Activated CD8-positive, alpha-beta memory T cell treated with anti-CD3 and anti-CD28 coated beads, Interleukin-2, amount 50 U/mL, for 1 hour (primary cell): Measurements from ENCODE around the gene NOS1AP.

Source experiments
- DNase-seq: peaks from one replicate; pipeline ENCODE4 v3.0.0-alpha.2; 2020; ENCODE audit errors: extremely low read depth

The NOS1AP gene

DNA sequence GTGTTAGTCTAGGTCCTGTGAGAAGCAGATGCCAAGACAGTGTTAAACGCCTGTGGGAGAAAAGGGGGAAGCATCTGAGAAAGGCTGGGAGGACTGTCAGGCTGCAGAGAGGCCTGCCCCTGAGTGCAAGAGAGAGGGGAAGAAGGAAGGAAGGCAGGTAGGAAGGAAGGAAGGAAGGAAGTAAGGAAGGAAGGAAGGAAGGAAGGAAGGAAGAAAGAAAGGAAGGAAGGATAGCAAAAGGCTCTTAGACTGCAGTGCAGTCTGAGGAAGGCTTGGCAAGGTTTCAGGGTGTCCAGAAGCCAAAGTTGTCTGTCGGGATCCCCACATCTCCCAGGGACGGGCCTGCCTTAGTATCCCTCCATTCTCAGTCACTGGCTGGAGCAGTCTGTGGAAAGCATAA, 224.5 kb downstream of the NOS1AP start:
- no peak for DNase-seq

DNA sequence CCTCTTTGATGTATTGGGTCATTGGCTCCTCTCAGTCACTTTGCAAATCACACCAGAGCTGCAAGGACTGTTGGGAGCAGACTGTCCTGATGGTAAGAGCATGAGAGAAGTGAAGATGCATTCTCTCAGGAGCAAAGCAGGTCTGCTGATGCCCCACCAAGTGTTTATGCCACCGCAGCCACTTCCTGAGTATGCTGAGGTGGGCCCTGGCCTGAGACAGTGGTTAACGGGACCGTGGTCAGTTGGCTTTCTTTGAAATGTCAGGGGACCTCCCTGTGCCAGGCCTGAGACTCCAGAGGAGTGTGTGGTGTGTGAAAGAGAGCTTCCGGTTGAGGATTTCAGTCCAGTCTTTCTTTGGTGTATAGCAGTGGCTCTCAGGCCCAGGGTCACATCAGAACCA, 227.7 kb downstream of the NOS1AP start:
- no peak for DNase-seq

DNA sequence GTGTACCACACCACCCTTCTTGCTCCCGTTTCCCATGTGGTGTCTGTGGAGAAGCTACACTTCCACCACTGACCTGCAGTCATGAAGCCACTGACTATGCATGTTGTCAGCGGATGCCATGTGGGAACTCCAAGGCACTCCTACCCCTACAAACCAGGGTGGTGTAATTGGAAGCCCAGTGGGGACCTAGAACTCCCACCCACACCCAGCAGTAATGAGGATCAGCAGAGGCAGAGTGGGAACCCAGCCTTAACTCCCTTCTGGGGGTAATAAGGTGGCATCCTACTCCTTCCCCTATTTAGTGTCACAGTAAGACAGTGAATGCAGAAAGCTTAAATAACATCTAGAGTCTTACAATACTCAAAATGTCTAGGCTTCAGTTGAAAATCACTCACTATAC, 228.8 kb downstream of the NOS1AP start:
- DNase-seq, result no peak

DNA sequence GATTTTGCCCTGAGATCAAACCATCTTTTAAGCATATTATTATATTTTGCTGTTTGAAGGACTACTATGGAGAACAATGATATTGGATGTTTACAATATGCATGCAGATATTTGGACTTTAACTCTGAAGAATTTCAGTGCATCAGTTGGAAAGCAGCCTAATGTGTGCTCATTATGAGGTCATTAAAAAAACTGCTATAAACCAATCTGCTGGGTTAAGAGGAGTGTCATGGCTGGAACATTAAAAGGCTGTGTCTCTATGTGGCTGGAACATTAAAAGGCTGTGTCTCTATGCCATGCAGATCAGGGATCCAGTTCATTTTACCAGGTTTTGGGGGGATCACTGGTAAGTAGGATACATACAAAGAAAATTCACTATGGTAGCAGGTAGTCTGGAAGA, 229.5 kb downstream of the NOS1AP start:
- no peak for DNase-seq

DNA sequence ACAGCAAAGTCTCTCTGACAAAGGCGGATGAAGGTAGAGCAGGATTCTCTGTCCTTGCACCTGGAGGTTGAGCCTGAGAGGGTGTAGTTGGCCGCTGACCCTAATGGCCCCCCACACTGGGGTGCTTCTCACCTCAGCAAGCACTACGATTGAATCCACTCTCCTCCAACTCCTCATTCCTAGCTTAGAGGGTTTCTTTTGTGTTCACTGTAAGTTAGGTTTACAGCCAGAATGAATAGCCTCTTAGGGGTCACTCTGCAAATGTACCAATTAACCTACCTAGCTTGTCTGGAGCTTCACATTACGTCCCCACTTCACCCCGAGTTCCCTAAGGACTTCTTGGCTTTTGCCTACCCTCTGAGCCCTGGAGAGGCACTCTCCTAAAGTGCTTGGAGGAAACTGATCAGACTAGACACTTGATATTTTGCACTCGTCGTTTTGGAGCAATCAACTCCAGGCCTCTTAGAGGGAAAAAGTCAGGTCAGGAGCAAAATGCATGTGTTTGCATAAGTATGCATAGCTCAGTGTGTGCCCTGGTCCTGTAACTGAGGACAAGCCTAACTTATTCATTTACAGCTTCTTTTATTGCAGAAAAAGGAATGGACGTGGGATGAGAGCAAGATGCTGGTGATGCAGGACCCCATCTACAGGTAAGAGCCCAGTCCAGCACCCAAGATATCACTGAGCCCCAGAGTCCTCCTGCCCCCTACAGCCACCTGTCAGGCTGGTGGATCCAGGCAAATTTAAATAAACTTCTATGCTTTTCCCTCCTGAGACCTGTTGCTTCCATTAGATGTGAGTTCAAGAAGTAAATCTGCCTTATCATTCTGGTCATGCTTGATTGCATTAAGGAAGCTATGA, 230.8 kb downstream of the NOS1AP start:
- no peak for DNase-seq

DNA sequence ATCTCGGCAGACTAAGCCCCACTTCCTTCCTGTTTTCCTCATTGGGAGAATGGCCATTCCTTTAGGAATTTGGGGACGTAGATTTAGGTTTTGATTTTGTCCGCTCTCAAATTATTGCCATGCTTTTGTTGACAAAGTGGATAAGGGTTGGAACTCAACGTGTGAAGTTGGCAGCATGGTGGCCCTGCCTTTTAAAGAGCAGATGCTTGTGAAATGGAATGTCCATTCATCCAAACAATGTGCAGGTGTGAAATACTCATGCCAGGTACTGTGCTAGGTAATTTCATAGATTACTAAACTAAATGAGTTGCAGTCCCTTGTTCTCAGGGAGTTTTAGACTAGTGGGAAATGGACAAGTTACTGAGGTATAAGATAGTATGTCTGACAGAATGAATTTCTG, 232.2 kb downstream of the NOS1AP start:
- DNase-seq, result no peak

DNA sequence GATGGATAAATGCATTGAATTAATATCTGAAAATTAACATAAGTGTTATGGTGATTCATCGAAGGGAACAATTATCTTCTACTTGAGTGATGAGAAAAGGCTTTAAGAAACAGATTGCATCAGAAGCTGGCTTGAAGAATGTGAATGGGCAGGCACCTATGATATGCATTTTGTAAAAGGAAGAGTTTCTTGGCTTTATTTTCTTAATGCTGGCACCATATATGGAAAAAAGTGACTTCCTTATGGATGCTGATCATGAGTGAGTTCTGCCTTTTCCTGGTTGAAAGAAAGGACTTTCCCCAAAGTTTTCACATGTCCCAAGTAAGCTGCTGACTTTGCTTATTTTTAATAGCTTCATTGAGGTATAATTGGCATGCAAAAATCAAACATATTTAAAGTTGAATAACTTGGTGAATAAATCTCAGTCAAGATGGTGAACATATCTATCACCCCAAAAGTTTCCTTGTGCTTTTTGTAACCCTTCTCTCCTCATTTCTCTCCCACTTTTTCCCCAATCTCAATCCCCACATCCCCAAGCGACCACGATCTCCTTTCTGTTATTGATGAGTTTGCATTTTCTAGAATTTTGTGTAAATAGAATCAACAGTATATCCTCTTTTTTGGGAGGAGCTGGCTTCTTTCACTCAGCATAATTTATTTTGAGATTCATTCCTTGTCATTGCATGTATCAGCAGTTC, 233.0 kb downstream of the NOS1AP start:
- no peak for DNase-seq

DNA sequence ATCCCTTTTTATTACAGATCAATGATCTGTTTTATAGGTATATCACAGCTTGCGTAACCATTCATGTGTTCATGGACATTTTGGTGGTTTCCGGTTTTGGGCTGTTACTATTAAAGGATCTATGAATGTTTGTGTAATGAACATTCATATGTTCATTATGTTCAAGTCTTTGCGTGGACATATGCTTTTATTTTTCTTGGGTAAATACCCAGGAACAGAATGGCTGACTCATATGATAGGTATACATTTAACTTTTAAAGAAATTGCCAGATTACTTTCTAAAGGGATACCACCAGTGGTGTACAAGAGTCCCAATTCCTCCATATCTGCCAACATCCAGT, 233.5 kb downstream of the NOS1AP start:
- DNase-seq, result no peak

DNA sequence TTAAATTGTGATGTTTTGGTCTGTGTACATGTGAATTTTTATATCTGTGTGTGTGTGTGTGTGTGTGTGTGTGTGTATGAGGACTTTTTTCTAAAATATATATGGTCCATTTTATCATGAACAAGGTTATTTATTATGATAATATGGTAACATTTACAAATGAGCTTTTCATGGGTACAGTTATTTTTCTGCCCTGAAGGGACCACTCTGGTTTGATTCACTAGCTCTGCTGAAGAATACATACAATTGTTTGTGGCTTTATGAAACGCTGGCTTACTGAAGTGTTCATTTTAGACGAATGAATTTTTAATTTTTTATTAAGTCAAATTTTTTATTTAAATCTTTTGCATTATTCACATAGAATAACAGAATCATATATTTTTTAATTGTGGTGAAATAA, 235.2 kb downstream of the NOS1AP start:
- no peak for DNase-seq

DNA sequence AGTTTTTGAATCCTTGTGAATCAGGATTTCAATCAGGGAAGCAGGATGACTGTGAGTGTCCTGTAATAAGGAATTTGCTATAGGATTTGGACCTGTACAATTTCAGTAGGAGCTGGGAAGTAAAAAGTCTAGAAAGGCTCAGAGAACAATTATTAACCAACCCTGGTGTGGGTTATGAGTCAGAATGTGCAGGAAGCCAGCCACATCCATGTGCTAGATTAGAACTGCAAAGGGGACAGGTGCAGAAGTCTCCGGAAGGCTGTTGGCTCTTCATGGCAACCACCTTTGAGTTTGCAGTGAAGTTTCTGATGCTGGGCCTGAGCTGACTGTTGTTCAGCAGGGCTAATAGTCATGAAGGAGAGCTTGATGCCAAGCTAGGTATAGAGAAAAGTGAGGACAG, 236.5 kb downstream of the NOS1AP start:
- DNase-seq, result no peak

DNA sequence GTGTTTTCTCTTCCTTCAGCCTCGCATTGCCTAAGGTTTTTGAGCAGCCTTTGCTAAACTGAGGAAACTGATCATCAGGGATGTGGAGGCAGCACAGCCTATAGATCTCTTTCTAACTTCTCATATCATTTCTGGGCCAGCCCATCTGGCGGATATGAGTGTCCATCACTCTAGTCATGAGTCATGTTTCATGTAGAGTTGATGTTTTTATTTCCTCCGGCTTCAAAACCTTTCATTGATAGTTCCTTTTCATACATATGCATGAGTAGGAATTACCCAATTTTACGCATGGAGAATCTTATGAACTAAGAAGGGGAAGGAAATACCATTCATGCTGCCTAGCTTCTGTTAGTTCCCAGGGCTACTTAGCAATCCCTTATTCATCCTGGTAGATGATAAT, 240.8 kb downstream of the NOS1AP start:
- DNase-seq, result no peak

DNA sequence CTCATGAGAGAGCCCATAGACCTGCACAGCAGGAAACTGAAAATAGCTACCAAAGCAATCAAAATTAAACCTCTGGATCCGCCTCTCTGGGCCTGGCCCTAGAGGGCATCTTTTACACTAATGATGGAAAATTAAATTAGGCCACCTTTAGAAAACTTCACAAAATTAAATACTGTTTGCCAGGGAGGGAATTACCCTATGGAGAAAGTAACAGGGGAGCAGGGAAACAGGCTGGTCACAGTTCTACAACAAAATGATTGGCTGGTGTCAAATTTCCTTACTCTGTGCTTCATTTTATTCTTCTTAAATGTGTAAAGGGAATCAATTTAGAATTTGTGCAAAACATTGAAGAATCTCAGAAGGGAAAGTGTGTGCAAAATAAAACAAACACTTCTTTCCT, 244.7 kb downstream of the NOS1AP start:
- no peak for DNase-seq

DNA sequence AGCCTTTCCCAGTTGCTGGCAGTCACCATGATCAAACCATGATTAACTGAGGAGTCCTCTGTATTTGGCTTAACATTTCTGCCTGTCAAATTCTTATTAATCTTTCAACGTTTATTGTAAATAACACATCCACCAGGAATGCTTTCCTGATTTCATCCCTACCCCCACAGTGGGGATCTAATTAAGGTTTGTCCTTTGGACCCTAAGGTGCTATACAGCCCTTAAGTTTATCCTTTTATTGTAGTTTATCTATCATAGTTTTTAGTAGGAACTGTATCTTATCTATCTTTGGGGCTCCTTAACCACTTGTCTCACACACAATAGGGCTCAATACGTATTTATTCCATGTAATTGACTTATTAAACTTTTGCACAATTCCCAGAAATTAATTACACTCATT, 246.2 kb downstream of the NOS1AP start:
- no peak for DNase-seq

DNA sequence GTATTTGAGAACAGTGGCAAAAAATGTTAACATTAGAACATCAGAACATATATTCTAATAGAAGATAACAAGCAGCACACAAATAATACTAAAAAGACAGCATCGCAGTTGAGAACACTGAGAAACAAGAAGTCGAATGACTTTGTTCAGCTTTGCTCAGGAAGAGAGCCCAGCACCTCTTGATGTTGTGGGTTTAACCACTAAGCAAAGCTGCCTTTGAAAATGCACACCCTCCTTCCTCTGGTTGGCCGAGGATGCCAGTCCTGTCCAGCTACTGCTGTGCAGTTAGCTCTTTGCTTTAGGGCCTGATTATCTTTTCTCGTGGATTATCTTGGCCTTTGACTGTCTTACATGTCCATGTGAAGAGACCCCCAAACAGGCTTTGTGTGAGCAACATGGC, 246.7 kb downstream of the NOS1AP start:
- no peak for DNase-seq

DNA sequence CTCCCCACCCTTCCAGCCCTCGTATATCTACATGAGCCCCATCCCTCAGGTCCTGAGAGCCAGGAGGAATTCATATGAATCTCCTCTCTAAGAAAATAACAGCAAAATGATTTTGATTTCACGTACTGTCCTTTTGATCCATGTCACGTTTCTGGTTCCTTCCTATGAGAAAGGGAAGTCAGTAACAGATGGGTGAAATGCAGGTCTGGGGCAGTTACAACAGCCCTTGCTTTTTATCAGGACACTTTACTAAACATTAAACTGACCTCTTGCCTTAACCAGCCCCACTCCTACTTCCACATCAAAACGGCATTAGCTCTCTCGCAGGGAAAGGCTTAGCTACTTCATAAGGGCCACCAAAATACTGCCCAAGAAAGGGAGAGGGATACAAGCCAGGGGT, 248.1 kb downstream of the NOS1AP start:
- DNase-seq, result no peak

DNA sequence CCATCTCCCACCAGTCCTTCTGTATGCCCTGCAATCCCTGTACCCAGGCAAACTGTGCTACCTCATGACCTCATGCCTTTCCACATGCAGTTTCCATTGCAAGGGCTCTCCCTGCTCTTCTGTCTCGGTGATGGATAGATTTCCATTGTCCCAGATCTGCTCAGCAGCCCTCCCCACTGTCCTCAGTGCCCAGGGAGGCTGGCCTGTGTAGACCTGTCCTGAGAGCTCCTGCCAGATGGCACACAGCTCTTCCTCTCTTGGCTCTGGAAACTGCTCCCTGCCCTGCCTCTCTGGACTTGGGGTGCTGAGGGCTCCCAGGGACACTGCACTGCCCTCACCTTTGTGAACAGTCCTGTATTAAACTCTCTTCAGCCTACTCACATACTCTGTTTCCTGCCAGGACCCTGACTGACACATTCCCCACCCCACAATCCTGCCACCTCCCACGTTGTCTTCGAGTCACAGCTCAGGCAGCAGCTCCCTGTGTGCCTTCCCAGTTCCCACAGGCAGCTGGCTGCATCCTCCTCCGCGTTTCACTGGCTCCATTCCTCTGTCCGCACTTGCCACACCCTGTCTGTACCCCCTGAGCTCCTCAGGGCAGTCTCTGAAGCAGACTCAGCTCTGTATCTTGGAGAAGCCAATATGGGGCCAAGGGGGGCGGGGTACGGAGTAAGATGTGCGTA, 250.1 kb downstream of the NOS1AP start:
- DNase-seq, result no peak

DNA sequence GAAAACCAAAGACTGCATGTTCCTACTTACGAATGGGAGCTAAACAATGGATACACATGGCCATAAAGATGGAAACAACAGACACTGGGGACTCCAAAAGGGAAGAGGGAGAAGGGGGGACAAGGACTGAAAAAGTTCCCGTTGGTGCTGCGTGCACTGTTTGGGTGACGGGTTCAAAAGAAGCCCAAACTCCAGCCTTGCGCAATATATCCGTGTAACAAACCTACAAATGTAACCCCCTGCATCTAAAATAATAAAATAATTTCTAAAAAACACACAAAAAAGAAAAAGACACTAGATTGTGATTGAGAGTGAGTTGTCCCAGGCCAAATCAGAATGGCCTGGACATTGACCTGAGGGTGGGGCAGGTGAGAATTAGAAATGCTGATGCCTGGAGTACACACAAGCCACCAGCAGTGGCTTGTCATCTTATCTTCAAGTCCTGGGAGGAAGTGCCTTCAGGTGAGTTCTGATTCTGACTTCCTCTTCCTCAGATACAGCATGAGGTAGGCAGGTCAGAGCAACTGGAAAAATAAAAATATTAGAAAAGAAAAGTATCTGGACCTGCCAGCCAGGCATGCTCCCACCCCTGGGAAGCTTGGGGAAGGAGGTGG, 252.4 kb downstream of the NOS1AP start:
- no peak for DNase-seq

DNA sequence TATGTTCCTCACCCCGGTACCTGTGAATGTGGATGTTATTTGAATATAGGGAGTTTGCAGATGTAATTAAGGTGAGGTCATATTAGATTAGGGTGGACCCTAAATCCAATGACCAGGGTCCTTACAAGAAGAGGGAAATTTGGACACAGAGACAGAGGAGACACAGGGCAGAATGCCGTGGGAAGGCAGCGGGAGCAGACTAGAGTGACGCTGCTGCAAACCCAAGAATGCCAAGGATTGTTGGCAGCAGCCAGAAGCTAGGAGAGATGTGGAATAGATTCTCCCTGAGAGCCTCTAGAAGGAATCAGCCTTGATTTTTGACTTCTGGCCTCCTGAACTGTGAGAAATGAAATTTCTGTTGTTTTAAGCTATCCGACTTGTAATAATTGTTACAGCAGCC, 253.5 kb downstream of the NOS1AP start:
- no peak for DNase-seq

DNA sequence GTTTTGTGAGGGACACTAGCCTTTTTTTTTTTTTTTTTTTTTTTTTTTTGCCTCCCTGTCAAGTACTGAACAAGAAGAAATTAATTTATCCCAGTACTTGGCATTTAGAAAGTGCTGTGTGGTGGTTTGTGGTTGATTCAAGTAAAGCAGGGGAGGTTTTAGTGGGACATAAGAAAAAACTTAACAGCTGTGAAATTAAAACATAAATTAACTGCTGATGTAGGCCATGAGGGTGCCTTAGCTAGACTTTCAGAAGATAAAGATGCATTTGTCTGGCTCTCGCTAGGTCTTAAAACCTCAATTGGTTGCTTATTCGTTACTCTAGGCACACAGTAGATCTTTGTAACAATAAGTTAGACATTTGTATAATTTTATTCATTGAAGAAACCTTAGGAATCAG, 254.9 kb downstream of the NOS1AP start:
- no peak for DNase-seq

DNA sequence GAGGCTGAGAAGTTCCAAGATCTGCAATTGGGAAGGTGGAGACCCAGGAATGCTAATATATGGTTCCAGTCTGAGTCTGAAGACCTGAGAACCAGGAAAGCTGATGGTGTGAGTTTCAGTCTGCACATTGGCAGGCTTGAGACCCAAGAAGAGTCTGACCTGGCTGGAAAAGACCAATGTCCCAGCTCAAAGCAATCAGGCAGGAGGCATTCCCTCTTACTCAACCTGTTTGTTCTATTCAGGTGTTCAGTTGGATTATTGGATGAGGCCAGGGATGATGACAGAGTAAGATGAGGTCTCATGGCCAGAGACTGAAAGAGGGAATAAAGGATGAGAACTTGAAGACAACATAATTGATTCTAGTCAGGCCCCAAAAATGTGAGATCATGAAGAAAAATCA, 257.1 kb downstream of the NOS1AP start:
- no peak for DNase-seq

DNA sequence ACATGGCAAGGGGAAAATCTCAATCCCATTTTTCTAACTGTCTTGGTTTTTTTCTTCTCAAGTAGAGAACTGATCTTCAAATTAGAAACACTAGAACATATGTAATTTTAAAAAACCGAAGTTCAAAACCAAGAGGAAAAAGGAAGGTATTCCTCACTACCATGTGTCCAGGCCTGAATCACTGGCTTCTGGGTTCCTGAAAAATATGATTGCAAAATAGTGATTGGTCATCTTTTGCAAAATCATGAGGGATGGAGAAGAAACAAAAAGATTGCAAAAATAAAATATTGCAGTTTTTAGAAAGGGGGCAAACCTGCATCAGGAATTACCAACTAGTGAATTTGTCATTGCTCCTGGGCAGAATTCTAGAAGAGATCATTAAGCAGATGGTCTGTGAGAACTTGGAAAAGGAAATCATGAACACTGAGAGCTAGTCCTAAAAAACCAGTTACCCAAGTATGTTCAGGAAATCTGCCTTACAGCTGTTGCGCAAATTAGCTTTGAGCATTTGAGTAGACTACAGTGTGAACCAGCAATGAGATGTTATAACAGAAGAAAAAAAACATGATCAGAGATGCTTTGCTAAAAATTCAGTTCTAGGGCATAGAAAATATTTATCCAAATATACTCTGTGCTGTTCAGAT, 257.8 kb downstream of the NOS1AP start:
- DNase-seq, result no peak

DNA sequence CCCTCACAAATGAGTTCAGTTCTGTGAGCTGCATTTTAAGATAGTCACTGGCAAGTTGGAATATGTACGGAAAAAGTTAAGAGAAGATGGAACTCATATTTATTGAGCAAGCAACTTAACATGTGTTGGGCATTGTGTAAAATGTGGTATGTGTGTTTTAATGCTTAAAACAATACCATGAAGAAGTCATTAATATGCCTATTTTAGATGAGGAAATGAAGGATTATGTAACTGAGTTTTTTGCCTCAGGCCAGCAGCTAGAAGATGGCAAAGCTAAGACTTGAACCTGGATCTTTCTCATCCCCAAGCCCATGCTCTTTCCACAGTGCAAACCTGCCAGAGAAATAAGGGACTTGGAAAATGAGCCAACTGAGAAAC, 258.3 kb downstream of the NOS1AP start:
- DNase-seq, result no peak
